WERI-Rb-1 (cell line): Measurements from ENCODE around the gene MAN2B1.

Source experiments
- DNase-seq: peaks from one replicate; pipeline ENCODE4 v3.0.0-alpha.2; 2020
- H3K27ac ChIP-seq: fragments of 250-450 bp; sonication (Bioruptor Pico); 2 replicates; pipeline ENCODE4 v1.5.1; 2020; ENCODE audit warnings: mild to moderate bottlenecking, moderate library complexity
- H3K27me3 ChIP-seq: fragments of 250-450 bp; sonication (Bioruptor Pico); 2 replicates; pipeline ENCODE4 v1.5.1; 2021; ENCODE audit warnings: mild to moderate bottlenecking, low read depth, moderate library complexity; ENCODE audit not compliant: insufficient read depth, severe bottlenecking
- H3K36me3 ChIP-seq: fragments of 250-450 bp; sonication (Bioruptor Pico); 2 replicates; pipeline ENCODE4 v1.5.1; 2020; ENCODE audit warnings: mild to moderate bottlenecking, moderate library complexity
- H3K4me3 ChIP-seq: 2 replicates; pipeline ENCODE4 v1.5.1; 2011; ENCODE audit warnings: low read depth, mild to moderate bottlenecking, control low read depth, low read length
- H3K9me3 ChIP-seq: fragments of 250-450 bp; sonication (Bioruptor Pico); 2 replicates; pipeline ENCODE4 v1.5.1; 2021; ENCODE audit warnings: mild to moderate bottlenecking, moderate library complexity; ENCODE audit not compliant: severe bottlenecking
- CTCF ChIP-seq: IDR thresholded peaks from 2 replicates; pipeline ENCODE4 v1.5.1; 2011; ENCODE audit warnings: low read depth, mild to moderate bottlenecking, control low read depth, inconsistent platforms, low read length

MAN2B1 gene

GRCh38 chr19:12675399-12675798 is 8.9 kb upstream of the MAN2B1 start:
- Histone ChIP-seq H3K9me3 (no peaks in the 10 kb centered on the region), H3K36me3 (peaks cover 89% of the 10 kb centered on the region), H3K27ac (no peak overlapping the region), H3K27me3 (no peaks in the 10 kb centered on the region), H3K4me3 (no peak overlapping the region)
- TF ChIP-seq CTCF: no peak
- DNase-seq: no peak

GRCh38 chr19:12672744-12673143 is 6.2 kb upstream of the MAN2B1 start:
- no peak for DNase-seq
- no peaks in the 10 kb centered on the region for H3K9me3 ChIP-seq
- no peak overlapping the region for H3K27ac ChIP-seq
- no peak for TF ChIP-seq CTCF
- H3K4me3 ChIP-seq: no peak overlapping the region
- peaks cover 79% of the 10 kb centered on the region for H3K36me3 ChIP-seq
- no peaks in the 10 kb centered on the region for H3K27me3 ChIP-seq

- Histone ChIP-seq H3K36me3 (peaks cover 63% of the 10 kb centered on the region), H3K4me3 (peak overlapping the region; percentile 88), H3K27ac (peak overlapping the region; percentile 98), H3K27me3 (no peaks in the 10 kb centered on the region), H3K9me3 (no peaks in the 10 kb centered on the region)
- DNase-seq: no peak
- no peak for TF ChIP-seq CTCF
These were observed 3.8 kb upstream of the MAN2B1 start for GRCh38 chr19:12670159-12670928.

GRCh38 chr19:12669270-12670158 is 3.0 kb upstream of the MAN2B1 start:
- peaks cover 61% of the 10 kb centered on the region for H3K36me3 ChIP-seq
- TF ChIP-seq CTCF: 0 out of 2 replicates have a peak, but pooled peaks have one; percentile 1
- H3K4me3 ChIP-seq: peak overlapping the region; percentile 88
- peak; percentile 75 for DNase-seq
- peak overlapping the region; percentile 98 for H3K27ac ChIP-seq
- no peaks in the 10 kb centered on the region for H3K27me3 ChIP-seq
- H3K9me3 ChIP-seq: no peaks in the 10 kb centered on the region

GRCh38 chr19:12668932-12669269 is 2.4 kb upstream of the MAN2B1 start:
- Histone ChIP-seq H3K36me3 (peaks cover 55% of the 10 kb centered on the region), H3K9me3 (no peaks in the 10 kb centered on the region), H3K27ac (peak overlapping the region; percentile 98), H3K27me3 (no peaks in the 10 kb centered on the region), H3K4me3 (peak overlapping the region; percentile 88)
- no peak for TF ChIP-seq CTCF
- peak; percentile 55 for DNase-seq
